ENCODE measurements around the gene HINFP.

HINFP gene

GRCh38 chr11:119121008-119121810 lies at the start of gene HINFP:
TSS of gene HINFP (plus strand) at chr11:119121580. CDS start at chr11:119126945, 5,365 bp downstream.
- TF ChIP-seq CTCF (IDR thresholded peaks at IDR 0.05; ENCODE audit: control insufficient read depth, insufficient read depth, low read depth, low read length, missing control alignments): no peak
- DNase-seq (ENCODE audit: low read depth): peak; percentile 92
- peak within 1 kb of the TSS; percentile 96 for H3K4me3 ChIP-seq (ENCODE audit: control insufficient read depth, low read depth, low read length)

DNA sequence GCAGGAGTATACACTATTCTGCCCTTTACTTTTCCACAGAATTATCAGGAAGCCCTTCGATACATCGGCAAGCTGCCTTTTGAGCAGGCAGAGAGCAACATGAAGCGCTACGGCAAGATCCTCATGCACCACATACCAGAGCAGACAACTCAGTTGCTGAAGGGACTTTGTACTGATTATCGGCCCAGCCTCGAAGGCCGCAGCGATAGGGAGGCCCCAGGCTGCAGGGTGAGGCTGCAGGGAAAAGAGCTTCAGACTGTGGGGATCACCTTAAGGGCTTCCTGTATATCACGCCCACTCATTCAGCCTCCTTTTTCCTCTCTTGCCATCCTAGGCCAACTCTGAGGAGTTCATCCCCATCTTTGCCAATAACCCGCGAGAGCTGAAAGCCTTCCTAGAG lies 43.5 kb upstream of the HINFP start:
- DNase-seq (ENCODE audit: low read depth): no peak
- no peak for TF ChIP-seq CTCF (IDR thresholded peaks at IDR 0.05; ENCODE audit: control insufficient read depth, insufficient read depth, low read depth, low read length, missing control alignments)
- H3K4me3 ChIP-seq (ENCODE audit: control insufficient read depth, low read depth, low read length): no peak overlapping the region

- no peak overlapping the region for H3K4me3 ChIP-seq (ENCODE audit: control insufficient read depth, low read depth, low read length)
- no peak for TF ChIP-seq CTCF (IDR thresholded peaks at IDR 0.05; ENCODE audit: control insufficient read depth, insufficient read depth, low read depth, low read length, missing control alignments)
- no peak for DNase-seq (ENCODE audit: low read depth)
These were observed 42.5 kb upstream of the HINFP start for GRCh38 chr11:119078675-119079420.

GRCh38 chr11:119081682-119082260 lies 39.6 kb upstream of the HINFP start:
- no peak overlapping the region for H3K4me3 ChIP-seq (ENCODE audit: control insufficient read depth, low read depth, low read length)
- no peak for TF ChIP-seq CTCF (IDR thresholded peaks at IDR 0.05; ENCODE audit: control insufficient read depth, insufficient read depth, low read depth, low read length, missing control alignments)
- no peak for DNase-seq (ENCODE audit: low read depth)

DNA sequence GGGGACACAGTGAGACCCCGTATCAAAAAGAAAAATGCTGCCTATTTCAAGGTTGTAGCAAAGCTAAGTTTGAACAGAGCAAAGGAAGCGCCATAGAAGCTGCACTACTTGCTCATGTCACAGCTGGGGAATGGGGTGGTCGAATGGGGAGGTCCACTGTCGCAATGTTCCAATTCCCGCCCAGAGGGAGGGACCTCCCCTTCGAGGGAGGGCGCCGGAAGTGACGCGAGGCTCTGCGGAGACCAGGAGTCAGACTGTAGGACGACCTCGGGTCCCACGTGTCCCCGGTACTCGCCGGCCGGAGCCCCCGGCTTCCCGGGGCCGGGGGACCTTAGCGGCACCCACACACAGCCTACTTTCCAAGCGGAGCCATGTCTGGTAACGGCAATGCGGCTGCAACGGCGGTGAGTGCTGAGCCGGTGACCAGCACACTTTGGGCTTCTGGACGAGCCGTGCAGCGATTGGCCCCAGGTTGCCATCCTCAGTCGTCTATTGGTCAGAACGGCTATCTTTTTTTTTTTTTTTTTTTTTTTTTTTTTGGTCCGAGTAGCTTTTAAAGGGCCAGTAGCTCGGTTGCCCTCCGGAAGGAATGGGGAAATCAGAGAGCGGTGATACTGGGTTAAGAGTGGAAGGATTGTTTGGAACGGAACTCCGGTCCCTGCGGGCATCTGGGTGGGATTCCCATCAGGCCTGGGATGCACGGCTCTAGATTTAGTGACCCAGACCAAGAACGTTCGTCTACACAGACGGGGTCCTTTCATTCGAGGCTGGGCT lies 36.5 kb upstream of the HINFP start, which contains the start of gene HMBS:
HMBS (plus strand) TSS at position 219 of the 774 bp plus-strand sequence; CDS start at position 372, 153 bp downstream.
- peak; percentile 65 for DNase-seq (ENCODE audit: low read depth)
- peak within 1 kb of the TSS; percentile 68 for H3K4me3 ChIP-seq (ENCODE audit: control insufficient read depth, low read depth, low read length)
- TF ChIP-seq CTCF (IDR thresholded peaks at IDR 0.05; ENCODE audit: control insufficient read depth, insufficient read depth, low read depth, low read length, missing control alignments): no peak

- no peak for DNase-seq (ENCODE audit: low read depth)
- H3K4me3 ChIP-seq (ENCODE audit: control insufficient read depth, low read depth, low read length): peak overlapping the region; percentile 68
- TF ChIP-seq CTCF (IDR thresholded peaks at IDR 0.05; ENCODE audit: control insufficient read depth, insufficient read depth, low read depth, low read length, missing control alignments): no peak
These were observed 35.9 kb upstream of the HINFP start for GRCh38 chr11:119085437-119085847.

All from AG09309 (cell line).